Fibroblast of mammary gland (primary cell): ENCODE results near the gene CSRNP2.
A peak's percentile ranks its signal among the peaks of the same experiment; 100 is the strongest.

ENCODE experiments used
- DNase-seq: peaks from one replicate; pipeline ENCODE4 v3.0.0-alpha.2; 2010; ENCODE audit warnings: low read depth
- H3K4me3 ChIP-seq: 2 replicates; pipeline ENCODE4 v1.5.1; 2011; ENCODE audit warnings: low read depth, mild to moderate bottlenecking, low read length, moderate library complexity; ENCODE audit not compliant: control insufficient read depth
- TF ChIP-seq, protein P1 (sequence below): conservative IDR thresholded peaks from 2 replicates; pipeline ENCODE4 v1.5.1; 2011; ENCODE audit warnings: low read depth, low read length, inconsistent platforms; ENCODE audit not compliant: control insufficient read depth, insufficient read depth

The CSRNP2 gene

DNA sequence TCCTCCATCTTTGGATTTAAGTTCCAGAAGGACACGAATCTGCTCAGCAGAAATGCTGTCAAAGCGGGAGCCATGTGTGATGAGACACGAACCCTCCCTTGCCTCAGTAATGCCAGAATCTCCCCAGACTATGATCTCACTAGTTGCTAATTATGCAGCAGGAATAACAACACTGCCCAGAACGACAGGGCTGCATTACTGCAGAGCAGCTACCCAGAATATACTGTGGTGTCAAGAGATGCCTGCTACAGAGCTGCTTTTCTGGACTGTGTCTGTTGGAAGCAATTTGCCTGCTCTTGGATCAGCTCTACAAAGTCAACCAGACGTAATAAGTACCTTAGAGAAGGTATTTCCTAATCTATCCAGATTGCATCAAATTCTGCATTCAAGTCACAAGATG, 5.5 kb downstream of the CSRNP2 start:
- TF ChIP-seq, protein P1, sequence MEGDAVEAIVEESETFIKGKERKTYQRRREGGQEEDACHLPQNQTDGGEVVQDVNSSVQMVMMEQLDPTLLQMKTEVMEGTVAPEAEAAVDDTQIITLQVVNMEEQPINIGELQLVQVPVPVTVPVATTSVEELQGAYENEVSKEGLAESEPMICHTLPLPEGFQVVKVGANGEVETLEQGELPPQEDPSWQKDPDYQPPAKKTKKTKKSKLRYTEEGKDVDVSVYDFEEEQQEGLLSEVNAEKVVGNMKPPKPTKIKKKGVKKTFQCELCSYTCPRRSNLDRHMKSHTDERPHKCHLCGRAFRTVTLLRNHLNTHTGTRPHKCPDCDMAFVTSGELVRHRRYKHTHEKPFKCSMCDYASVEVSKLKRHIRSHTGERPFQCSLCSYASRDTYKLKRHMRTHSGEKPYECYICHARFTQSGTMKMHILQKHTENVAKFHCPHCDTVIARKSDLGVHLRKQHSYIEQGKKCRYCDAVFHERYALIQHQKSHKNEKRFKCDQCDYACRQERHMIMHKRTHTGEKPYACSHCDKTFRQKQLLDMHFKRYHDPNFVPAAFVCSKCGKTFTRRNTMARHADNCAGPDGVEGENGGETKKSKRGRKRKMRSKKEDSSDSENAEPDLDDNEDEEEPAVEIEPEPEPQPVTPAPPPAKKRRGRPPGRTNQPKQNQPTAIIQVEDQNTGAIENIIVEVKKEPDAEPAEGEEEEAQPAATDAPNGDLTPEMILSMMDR: no peak
- H3K4me3 ChIP-seq: no peak overlapping the region
- peak; percentile 47 for DNase-seq

GRCh38 chr12:51076236-51076930, 7.0 kb downstream of the CSRNP2 start:
- no peak for DNase-seq
- H3K4me3 ChIP-seq: no peak overlapping the region
- TF ChIP-seq, protein P1: no peak

DNA sequence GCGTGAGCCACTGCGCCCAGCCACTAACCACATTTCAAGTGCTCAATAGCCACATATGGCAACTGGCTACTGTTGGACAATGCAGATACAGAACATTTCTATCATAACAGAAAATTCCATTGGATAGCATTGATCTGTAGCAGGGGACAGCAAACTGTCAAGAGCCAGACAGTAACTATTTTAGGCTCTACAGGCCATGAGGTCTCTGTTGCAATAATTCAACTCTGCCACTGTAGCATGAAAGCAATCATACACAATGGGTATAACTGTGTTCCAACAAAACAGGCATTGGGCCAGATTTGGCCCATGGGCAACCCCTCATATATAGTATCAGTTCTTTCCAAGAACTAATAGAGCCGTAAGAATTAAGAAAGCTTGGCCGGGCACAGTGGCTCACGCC, 8.0 kb downstream of the CSRNP2 start:
- no peak for DNase-seq
- H3K4me3 ChIP-seq: no peak overlapping the region

DNA sequence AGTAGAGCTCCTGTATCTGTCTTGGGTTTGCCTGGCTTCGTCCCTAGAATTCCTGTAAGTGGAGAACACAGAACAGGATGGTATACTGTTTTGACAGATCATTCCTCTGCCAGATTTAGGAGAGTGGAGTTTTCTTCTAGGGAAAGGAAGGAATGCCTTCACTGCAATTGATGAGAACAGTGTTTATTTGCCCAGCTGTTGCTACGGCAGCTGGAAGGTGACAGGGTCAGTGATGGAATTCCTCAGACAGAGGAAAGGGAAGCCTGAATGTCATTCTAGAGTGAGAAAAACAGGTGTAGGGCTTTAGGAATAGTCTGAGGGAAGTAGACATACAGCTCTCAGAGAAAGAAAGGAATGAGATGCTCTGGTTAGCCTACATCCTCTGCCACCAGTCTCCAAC, 11.7 kb downstream of the CSRNP2 start:
- no peak for DNase-seq
- H3K4me3 ChIP-seq: no peak overlapping the region
- TF ChIP-seq, protein P1: no peak

More for the DNA sequence above, 8.0 kb downstream of the CSRNP2 start:
- TF ChIP-seq, protein P1: no peak

- TF ChIP-seq, protein P1: no peak
- no peak overlapping the region for H3K4me3 ChIP-seq
- peak; percentile 78 for DNase-seq
Observed at GRCh38 chr12:51070004-51070403, 13.4 kb downstream of the CSRNP2 start.

- DNase-seq: no peak
- H3K4me3 ChIP-seq: no peak overlapping the region
- TF ChIP-seq, protein P1: no peak
Observed at GRCh38 chr12:51067771-51068170, 15.6 kb downstream of the CSRNP2 start.
